ENCODE measurements around the gene GNE.
A peak's percentile ranks its signal among the peaks of the same experiment; 100 is the strongest.
"Not testable (repeated sequence)": the region's sequence is repeated elsewhere in the genome, so short reads cannot be mapped to it uniquely, and the experiment has no call there.

GNE gene

DNA sequence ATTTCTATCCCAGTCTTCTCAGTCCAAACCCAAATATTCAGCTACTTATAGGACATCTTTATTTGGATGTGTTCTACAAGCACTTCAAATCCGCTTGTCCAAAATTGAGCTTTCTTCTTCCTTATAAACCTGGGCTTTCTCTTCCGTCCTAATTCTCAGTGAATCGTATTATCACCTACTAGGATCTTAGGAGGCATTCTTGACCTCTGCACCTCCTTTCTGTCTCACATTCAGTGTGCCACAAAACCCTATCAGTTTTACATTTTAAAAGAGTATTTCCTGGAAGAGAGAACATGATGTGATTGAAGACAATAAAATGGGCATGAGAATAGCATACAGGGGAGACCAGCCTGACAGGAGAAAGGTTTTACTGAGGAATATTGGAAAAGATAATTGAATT, 16.8 kb upstream of the GNE start:
- Histone ChIP-seq H3K27ac (ENCODE audit: low read depth, low read length) (peak overlapping the region; percentile 26), H3K4me1 (ENCODE audit: control insufficient read depth in 1 of 2, insufficient read depth in 2 of 2, low read length in 2 of 2) (peaks cover 11 to 12% of the 10 kb centered on the region in 2 experiments), H3K9ac (ENCODE audit: low read length) (no peak overlapping the region), H4K91ac (ENCODE audit: low read depth, low read length) (no peak overlapping the region), H3K27me3 (ENCODE audit: insufficient read depth, low read length) (no peaks in the 10 kb centered on the region), H2AFZ (ENCODE audit: insufficient read depth, low read length, poor library complexity) (no peak overlapping the region), H3K79me1 (ENCODE audit: low read length) (peaks cover 6% of the 10 kb centered on the region), H3K4me3 (ENCODE audit: low read depth, low read length) (no peak overlapping the region), H3K4ac (ENCODE audit: low read depth, low read length) (no peak overlapping the region), H3K18ac (ENCODE audit: low read length) (no peak overlapping the region), H3K14ac (ENCODE audit: low read length) (no peak overlapping the region), H2BK120ac (ENCODE audit: insufficient read depth, low read length, poor library complexity) (no peak overlapping the region), H4K12ac (ENCODE audit: low read depth, low read length) (no peak overlapping the region), H2AK5ac (ENCODE audit: low read length) (no peak overlapping the region), H4K8ac (ENCODE audit: low read depth, low read length) (no peak overlapping the region), H2BK12ac (ENCODE audit: low read length) (no peak overlapping the region), H3K36me3 (ENCODE audit: control insufficient read depth in 1 of 2, insufficient read depth in 2 of 2, low read length in 2 of 2) (no peaks in the 10 kb centered on the region), H3K9me3 (ENCODE audit: insufficient read depth, low read depth, low read length) (no peaks in the 10 kb centered on the region), H3K23ac (ENCODE audit: low read length) (no peak overlapping the region), H2BK5ac (ENCODE audit: low read depth, low read length, poor library complexity) (no peak overlapping the region), H3K79me2 (ENCODE audit: control insufficient read depth, insufficient read depth, low read length, poor library complexity) (no peaks in the 10 kb centered on the region), H3K4me2 (ENCODE audit: low read length) (peak overlapping the region; percentile 6)
- peak in 1 of 2 donors; percentile 52 for DNase-seq
- WGBS (ENCODE audit: extremely low coverage, insufficient coverage, insufficient read length) = no CpG with 5 or more reads among the region's 3 CpGs

- no CpG with 5 or more reads among the region's 7 CpGs for WGBS (ENCODE audit: extremely low coverage, insufficient coverage, insufficient read length)
Measured at GRCh38 chr9:36273354-36273753, 15.1 kb upstream of the GNE start.

DNA sequence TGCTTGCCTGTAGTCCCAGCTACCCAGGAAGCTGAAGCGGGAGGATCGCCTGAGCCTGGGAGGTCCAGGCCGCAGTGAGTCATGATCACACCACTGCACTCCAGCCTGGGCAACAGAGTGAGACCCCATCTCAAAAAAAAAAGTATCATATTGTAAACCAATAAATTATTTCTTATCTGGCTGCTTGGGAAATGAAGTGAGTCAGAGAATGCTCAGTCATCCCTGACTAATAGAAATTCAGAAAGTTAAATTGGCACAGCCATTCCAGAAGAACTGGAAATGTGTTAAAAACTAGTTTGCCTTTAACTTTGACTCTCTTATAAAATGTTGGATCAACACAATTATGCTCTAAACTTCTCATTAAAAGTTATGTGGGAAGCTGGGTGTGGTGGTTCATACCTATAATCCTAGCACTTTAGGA, 9.8 kb upstream of the GNE start:
- Histone ChIP-seq H3K27me3 (ENCODE audit: insufficient read depth, low read length) (no peaks in the 10 kb centered on the region), H3K23ac (ENCODE audit: low read length) (no peak overlapping the region), H3K4me1 (ENCODE audit: control insufficient read depth in 1 of 2, insufficient read depth in 2 of 2, low read length in 2 of 2) (peaks cover 0 to 3% of the 10 kb centered on the region in 2 experiments), H3K14ac (ENCODE audit: low read length) (no peak overlapping the region), H3K27ac (ENCODE audit: low read depth, low read length) (no peak overlapping the region), H3K18ac (ENCODE audit: low read length) (no peak overlapping the region), H3K4me2 (ENCODE audit: low read length) (no peak overlapping the region), H2AK5ac (ENCODE audit: low read length) (no peak overlapping the region), H2BK120ac (ENCODE audit: insufficient read depth, low read length, poor library complexity) (no peak overlapping the region), H4K8ac (ENCODE audit: low read depth, low read length) (no peak overlapping the region), H3K79me2 (ENCODE audit: control insufficient read depth, insufficient read depth, low read length, poor library complexity) (peaks cover 3% of the 10 kb centered on the region), H4K12ac (ENCODE audit: low read depth, low read length) (no peak overlapping the region), H3K36me3 (ENCODE audit: control insufficient read depth in 1 of 2, insufficient read depth in 2 of 2, low read length in 2 of 2) (peaks cover 0 to 5% of the 10 kb centered on the region in 2 experiments), H2BK12ac (ENCODE audit: low read length) (no peak overlapping the region), H2AFZ (ENCODE audit: insufficient read depth, low read length, poor library complexity) (no peak overlapping the region), H3K79me1 (ENCODE audit: low read length) (no peaks in the 10 kb centered on the region), H4K91ac (ENCODE audit: low read depth, low read length) (no peak overlapping the region), H3K4me3 (ENCODE audit: low read depth, low read length) (no peak overlapping the region), H3K4ac (ENCODE audit: low read depth, low read length) (no peak overlapping the region), H3K9ac (ENCODE audit: low read length) (no peak overlapping the region), H2BK5ac (ENCODE audit: low read depth, low read length, poor library complexity) (no peak overlapping the region), H3K9me3 (ENCODE audit: insufficient read depth, low read depth, low read length) (no peaks in the 10 kb centered on the region)
- peak in 1 of 2 donors; percentile 33 for DNase-seq
- WGBS (ENCODE audit: extremely low coverage, insufficient coverage, insufficient read length) = no CpG with 5 or more reads among the region's 3 CpGs

More at GRCh38 chr9:36273354-36273753, 15.1 kb upstream of the GNE start:
- not testable (repeated sequence) for H2AK5ac ChIP-seq (ENCODE audit: low read length); H4K91ac ChIP-seq (ENCODE audit: low read depth, low read length); H3K36me3 ChIP-seq (ENCODE audit: control insufficient read depth in 1 of 2, insufficient read depth in 2 of 2, low read length in 2 of 2); H2BK5ac ChIP-seq (ENCODE audit: low read depth, low read length, poor library complexity); H3K27me3 ChIP-seq (ENCODE audit: insufficient read depth, low read length); H2AFZ ChIP-seq (ENCODE audit: insufficient read depth, low read length, poor library complexity); H3K4me3 ChIP-seq (ENCODE audit: low read depth, low read length); H3K9me3 ChIP-seq (ENCODE audit: insufficient read depth, low read depth, low read length); H3K79me2 ChIP-seq (ENCODE audit: control insufficient read depth, insufficient read depth, low read length, poor library complexity); H3K18ac ChIP-seq (ENCODE audit: low read length); H3K4ac ChIP-seq (ENCODE audit: low read depth, low read length); H4K12ac ChIP-seq (ENCODE audit: low read depth, low read length); H3K79me1 ChIP-seq (ENCODE audit: low read length); H3K9ac ChIP-seq (ENCODE audit: low read length); H3K4me2 ChIP-seq (ENCODE audit: low read length); H3K23ac ChIP-seq (ENCODE audit: low read length)
- Histone ChIP-seq H2BK120ac (ENCODE audit: insufficient read depth, low read length, poor library complexity) (peak overlapping the region; percentile 31), H4K8ac (ENCODE audit: low read depth, low read length) (peak overlapping the region; percentile 56), H3K27ac (ENCODE audit: low read depth, low read length) (peak overlapping the region; percentile 64), H3K14ac (ENCODE audit: low read length) (peak overlapping the region; percentile 34), H2BK12ac (ENCODE audit: low read length) (peak overlapping the region; percentile 73), H3K4me1 (ENCODE audit: control insufficient read depth in 1 of 2, insufficient read depth in 2 of 2, low read length in 2 of 2) (peaks cover 11 to 12% of the 10 kb centered on the region in 2 experiments)
- peak; percentile 89 to 96 for DNase-seq

GRCh38 chr9:36264896-36265295, 6.6 kb upstream of the GNE start:
- DNase-seq = no peak
- Histone ChIP-seq H3K23ac (ENCODE audit: low read length) (no peak overlapping the region), H2AK5ac (ENCODE audit: low read length) (no peak overlapping the region), H2BK12ac (ENCODE audit: low read length) (no peak overlapping the region), H4K8ac (ENCODE audit: low read depth, low read length) (no peak overlapping the region), H3K79me1 (ENCODE audit: low read length) (no peaks in the 10 kb centered on the region), H3K18ac (ENCODE audit: low read length) (no peak overlapping the region), H3K9me3 (ENCODE audit: insufficient read depth, low read depth, low read length) (peaks cover 1% of the 10 kb centered on the region), H3K79me2 (ENCODE audit: control insufficient read depth, insufficient read depth, low read length, poor library complexity) (peaks cover 3% of the 10 kb centered on the region), H3K27me3 (ENCODE audit: insufficient read depth, low read length) (no peaks in the 10 kb centered on the region), H3K9ac (ENCODE audit: low read length) (no peak overlapping the region), H2AFZ (ENCODE audit: insufficient read depth, low read length, poor library complexity) (no peak overlapping the region), H4K12ac (ENCODE audit: low read depth, low read length) (no peak overlapping the region), H4K91ac (ENCODE audit: low read depth, low read length) (no peak overlapping the region), H3K27ac (ENCODE audit: low read depth, low read length) (no peak overlapping the region), H3K4me3 (ENCODE audit: low read depth, low read length) (no peak overlapping the region), H3K4me2 (ENCODE audit: low read length) (no peak overlapping the region), H3K36me3 (ENCODE audit: control insufficient read depth in 1 of 2, insufficient read depth in 2 of 2, low read length in 2 of 2) (peaks cover 0 to 5% of the 10 kb centered on the region in 2 experiments), H3K4me1 (ENCODE audit: control insufficient read depth in 1 of 2, insufficient read depth in 2 of 2, low read length in 2 of 2) (no peaks in the 10 kb centered on the region), H3K14ac (ENCODE audit: low read length) (no peak overlapping the region), H2BK120ac (ENCODE audit: insufficient read depth, low read length, poor library complexity) (no peak overlapping the region), H2BK5ac (ENCODE audit: low read depth, low read length, poor library complexity) (no peak overlapping the region), H3K4ac (ENCODE audit: low read depth, low read length) (no peak overlapping the region)
- WGBS (ENCODE audit: extremely low coverage, insufficient coverage, insufficient read length) = no CpG with 5 or more reads among the region's 22 CpGs

All from trophoblast cell (in vitro differentiated cells and primary cell).